Colon (tissue), 2 donors: ENCODE results near the gene SYNGR3.
"Not testable (repeated sequence)": the region's sequence is repeated elsewhere in the genome, so short reads cannot be mapped to it uniquely, and the experiment has no call there.

Source experiments
- FAIRE-seq: peaks from 2 replicates; lab custom pipeline; 2012; peaks lifted over from hg19 to GRCh38; lab: Jason Lieb, UNC
- donor health status: control.
- donor health status: control.

The SYNGR3 gene, protein sequence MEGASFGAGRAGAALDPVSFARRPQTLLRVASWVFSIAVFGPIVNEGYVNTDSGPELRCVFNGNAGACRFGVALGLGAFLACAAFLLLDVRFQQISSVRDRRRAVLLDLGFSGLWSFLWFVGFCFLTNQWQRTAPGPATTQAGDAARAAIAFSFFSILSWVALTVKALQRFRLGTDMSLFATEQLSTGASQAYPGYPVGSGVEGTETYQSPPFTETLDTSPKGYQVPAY

DNA sequence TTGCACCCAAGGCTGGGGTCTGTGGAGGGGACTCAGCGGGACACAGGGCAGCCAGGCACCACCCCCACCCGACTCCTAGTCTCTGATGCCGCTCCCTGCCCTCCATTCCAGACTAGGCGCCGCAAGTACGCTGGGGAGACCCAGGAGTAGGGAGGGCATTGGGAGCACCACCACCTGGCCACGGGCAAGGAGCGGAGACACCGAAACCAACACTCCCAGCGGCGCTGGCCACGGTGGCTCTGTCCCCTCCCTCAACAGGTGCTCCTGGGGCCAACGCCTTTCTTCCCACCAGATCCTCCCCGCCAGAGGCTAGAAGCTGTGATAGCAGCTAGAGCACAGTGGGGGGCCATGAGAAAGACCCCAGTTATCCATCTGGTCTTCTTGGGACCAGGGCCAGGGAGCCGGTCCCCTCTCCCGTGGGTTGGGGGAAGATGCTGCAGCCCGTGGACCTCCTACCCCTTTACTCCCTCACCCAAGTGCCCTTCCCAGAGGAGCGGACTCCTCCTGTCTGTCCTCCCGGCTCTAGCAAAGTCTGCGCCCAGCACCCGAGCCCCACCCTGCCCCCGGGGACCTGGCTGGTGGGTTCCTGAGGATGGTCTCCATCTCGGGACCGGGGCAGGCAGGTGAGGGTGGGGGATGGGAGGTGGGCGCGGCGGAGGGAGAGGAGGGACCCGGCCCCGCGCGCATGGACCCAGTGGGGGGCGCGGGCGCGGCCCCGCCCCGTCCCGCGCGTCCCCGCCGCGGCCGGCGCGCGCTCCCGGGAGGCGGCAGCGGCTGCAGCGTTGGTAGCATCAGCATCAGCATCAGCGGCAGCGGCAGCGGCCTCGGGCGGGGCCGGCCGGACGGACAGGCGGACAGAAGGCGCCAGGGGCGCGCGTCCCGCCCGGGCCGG is at the start of gene SYNGR3:
SYNGR3 (plus strand) TSS at position 762 of the 892 bp plus-strand sequence. CDS start 133 bp downstream, outside the sequence.
- FAIRE-seq = no peak

- no peak for FAIRE-seq
Measured at GRCh38 chr16:1940273-1941161, 49.3 kb upstream of the SYNGR3 start.

DNA sequence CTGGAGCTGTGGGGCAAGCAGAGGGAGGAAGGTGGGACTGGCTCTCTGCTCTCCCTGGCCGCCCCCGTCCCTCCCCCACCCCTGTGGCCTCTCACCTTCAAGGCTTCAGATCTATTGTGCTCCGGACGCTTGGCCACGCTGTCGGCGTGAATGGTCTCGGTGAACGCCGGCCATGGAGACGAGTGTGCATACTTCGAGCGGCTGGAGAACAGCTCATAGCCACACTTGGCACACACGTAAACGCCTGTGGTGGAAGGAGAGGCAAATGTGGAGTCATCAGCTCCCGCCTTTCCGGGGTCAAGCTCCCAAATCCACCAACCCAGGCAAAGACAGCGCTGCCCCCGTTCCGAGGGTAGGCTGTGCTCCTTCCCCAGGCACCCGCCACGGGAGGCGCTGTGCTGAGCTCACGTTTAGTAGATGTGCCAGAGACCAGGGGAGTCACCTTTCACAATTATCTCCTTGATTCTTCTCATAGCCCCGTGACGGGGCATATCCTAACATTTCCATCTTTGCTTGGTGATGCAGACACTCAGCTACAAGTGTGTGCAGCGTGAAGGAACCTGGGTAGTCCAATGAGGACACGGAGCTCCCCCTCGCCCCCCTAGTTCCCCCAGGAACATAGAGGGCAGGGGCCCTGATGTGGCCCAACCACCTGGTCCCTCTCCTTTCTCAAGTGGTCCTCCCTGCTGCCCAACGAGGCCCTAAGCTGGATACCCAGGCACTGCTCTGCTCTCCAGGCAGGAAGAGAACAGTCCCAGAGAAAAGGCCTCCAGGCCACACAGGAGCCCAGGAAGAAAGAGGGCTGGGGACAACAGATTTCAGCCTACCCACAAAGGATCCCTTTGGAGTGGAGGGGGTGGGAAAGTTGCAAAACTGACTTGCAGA is 48.4 kb upstream of the SYNGR3 start:
- FAIRE-seq = no peak

DNA sequence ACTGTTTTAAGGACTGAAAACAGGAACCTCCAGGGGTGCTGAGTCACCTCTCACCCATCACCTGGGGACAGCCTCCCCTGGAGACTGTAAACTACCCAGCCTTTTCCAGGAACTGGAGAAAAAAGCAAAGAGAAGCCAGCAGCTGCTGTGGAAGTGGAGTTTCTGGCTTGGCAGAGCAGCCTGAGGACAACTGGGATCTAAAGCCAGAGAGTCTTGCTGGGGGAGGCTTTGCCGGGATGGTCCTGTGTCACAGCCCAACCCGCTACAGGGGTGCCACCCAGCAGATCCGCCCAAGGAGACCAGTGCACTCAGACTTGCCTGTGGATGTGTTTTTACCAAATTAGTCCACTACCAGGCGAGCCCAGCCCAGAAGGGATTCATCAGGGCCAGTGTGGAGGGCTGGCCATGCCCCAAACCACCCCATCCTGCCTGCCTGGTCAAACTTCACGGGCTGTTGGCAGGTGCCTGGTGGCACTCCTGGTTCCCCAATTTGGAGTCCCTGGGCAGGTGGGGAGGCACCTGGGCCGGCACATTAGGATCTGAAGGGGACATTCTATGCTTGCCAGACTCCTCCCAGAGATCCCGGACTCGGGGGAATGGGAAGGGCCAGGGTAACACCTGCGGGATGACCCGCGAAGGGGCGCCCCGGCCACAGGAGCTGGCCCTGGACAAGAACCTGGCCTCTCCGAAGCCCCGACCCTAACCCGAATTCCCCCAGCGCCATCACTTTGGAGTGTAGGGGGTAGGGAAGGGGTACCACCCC is 47.5 kb upstream of the SYNGR3 start:
- no peak for FAIRE-seq

DNA sequence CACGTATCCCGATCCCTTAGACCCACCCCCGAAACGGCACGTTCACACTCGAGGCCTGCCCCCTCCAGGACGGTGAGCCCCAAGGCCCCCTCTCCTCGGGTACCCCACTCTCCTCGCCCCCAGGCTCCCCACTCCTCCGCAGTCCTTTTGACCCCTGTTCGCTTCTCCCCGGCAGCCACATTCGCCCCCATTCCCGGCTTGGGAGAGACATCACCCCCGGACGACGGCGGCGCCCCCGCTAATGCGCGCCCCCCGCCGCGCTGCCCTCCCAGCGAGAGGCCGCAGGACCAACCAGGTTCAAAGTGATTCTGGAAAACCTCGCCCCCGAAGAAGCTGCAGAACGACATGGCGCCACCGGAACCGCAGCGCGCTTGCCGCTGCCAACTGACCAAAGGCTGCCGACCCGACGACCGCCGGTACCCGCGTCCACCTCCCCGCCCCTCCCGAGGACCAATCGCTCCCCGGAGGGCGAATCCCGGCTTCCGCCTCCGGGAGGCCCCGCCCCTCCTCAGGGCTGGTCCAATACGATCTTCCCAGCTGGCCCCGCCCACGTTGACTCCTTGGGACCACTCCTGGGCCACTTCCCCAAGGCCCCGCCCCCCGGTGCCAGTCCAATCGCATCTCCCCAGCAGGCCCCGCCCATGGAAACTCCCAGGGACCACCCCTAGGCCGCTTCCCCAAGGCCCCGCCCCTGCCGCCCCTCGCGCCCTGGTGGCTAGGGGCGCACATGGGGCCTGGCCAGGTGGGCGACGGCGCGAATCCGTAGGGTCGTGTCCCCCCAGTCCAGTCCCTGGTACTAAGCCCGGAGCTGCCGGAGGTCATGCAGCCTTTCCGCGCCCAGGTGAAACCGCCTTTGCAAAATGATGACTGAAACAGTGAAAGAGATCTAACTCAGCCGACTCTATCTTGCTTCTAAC is 46.7 kb upstream of the SYNGR3 start, which contains the start of gene MSRB1:
MSRB1 (minus strand) TSS at position 390 of the 917 bp plus-strand sequence; CDS start at position 347, 43 bp downstream.
- FAIRE-seq = peak; percentile 45

GRCh38 chr16:1944612-1945199 is 45.1 kb upstream of the SYNGR3 start:
- no peak for FAIRE-seq

DNA sequence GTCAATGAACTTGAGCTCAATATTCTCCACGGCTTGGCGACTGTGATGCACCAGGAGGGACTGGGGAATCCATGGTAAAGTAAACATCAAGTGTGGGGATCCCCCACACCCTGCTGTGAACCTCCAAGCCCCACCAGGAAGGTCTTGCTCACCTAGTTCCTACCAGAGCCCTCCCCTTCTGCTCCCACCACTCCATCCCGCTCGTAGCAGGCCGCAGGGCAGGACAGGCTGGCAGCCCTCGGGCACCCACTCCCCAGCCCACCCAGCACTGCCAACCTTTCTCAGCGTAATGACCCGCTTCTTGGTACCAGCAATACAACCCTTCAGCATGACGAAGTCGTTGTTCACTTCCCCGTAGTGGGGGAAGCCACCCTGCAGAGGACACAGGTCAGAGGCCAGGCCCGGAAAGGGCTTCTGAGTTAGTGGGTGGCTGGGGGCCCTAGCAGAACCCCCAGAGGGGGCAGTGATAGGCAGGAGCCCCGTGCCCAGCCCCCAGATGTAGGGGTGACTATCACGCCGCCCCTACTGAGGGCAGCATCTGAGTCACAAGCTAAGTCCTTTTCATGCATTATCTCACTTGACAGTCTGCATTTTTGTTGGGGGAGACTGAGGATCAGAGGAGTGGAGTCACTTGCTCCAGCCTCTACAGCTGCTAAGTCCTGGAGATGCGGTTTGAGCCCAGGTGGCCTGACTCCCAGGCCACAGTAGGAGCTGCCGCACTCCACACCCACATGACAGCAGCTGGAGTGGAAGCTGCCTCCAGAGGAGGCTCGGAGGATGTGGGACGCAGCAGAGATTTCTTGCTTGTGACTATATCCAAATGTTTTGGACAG is 44.0 kb upstream of the SYNGR3 start:
- no peak for FAIRE-seq

DNA sequence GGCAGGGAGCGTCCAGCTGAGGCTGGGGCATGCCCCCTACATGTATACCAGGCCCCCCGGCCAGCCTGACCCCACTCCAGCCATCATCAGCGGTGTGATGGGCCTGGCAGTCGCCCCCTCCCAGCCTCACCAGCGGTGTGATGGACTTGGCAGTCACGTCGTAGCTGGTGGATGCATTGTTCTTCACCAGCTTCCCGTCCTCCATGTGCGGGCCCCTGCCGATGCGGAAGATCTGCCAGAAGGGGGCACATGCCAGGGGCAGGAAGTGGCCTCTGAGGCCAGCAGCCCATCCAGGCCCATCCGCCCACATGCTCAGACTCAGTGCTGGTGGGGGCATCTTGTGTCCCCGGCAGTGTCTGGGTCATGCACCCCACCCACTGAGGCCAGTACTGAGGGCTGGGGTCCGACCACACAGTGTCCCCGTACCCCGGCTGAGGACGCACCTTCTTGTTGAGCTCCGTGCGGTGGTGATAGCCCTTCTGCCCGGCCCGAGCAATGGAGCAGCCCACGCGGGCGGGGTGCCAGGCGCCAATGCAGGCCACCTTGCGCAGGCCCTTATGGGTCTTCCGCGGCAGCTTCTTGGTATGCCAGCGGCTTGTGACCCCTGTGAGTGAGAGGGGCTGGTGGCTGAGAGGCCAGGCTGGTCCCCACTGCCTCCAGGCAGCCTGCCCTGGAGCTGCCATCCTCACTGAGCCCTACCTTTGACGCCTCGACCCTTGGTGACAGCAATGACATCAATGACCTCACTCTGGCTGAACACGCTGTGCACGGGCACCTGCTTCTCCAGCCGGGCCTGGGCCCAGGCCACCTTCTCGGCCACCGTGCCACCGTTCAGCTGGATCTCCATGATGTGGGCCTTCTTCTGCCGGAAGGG is 43.0 kb upstream of the SYNGR3 start:
- FAIRE-seq = no peak

DNA sequence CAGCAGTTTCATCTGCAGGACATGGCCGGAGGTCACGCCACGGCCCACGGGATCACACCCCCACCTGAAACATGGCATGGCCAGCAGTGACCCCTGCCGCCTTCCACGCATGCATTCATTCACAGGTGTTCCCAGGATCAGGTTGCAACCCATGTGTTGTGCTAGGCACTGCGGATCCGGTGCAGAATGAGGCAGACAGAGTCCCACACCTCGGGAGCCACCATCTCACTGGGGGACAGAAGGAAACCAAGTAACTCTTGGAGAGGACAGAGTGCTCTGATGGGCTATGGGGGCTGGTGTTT is 42.5 kb upstream of the SYNGR3 start:
- FAIRE-seq = no peak

GRCh38 chr16:1949507-1949906 is 40.3 kb upstream of the SYNGR3 start:
- FAIRE-seq = no peak

GRCh38 chr16:1950047-1950446 is 39.7 kb upstream of the SYNGR3 start:
- no peak for FAIRE-seq

DNA sequence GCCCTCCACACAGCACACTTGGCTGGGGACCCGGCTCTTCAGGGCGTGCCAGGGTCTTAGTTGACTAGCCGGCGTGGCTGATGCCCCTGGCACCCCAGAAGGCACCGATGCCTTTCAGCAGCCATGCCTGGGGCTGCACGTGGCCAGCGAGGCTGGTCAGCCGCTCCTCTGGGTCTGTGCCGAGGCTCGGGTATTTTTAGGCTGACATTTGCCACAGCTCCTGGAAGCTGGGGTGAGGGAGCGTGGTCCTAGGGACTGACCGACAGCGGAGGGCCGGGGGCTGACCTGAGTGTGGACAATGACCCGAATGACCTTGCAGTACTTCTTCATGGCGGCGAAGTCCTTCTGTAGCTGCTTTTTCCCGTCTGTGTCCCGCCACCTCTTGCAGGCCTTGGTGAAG is 39.2 kb upstream of the SYNGR3 start:
- FAIRE-seq = no peak

DNA sequence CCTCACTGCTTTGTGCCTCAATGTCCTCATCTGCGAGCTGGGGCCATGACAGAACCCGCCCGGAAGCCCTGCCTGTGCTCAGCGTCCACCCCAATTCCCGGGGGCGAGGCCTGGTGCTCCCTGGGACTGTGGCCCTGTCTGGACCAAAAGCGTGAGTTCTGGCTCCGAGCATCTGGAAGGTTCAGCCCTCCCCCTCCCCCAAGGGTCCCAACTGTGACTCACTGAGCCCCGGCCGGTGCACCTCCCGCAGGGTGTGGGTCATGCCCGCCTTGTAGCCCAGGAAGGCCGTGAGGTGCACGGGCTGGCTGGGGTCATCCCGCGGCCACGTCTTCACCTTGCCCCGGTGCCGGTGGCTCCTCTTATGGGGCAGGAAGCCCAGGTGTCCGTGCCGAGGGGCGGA is 36.0 kb upstream of the SYNGR3 start:
- FAIRE-seq = no peak

GRCh38 chr16:1957434-1958142 is 32.2 kb upstream of the SYNGR3 start:
- FAIRE-seq = not testable (repeated sequence)

DNA sequence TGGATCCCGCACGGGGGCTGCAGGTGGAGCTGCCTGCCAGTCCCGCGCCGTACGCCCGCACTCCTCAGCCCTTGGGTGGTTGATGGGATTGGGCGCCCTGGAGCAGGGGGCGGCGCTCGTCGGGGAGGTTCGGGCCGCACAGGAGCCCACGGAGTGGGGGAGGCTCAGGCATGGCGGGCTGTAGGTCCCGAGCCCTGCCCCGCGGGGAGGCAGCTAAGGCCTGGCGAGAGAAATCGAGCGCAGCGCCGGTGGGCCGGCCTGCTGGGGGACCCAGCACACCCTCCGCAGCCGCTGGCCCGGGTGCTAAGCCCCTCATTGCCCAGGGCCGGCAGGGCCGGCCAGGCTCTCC is 31.7 kb upstream of the SYNGR3 start:
- not testable (repeated sequence) for FAIRE-seq

DNA sequence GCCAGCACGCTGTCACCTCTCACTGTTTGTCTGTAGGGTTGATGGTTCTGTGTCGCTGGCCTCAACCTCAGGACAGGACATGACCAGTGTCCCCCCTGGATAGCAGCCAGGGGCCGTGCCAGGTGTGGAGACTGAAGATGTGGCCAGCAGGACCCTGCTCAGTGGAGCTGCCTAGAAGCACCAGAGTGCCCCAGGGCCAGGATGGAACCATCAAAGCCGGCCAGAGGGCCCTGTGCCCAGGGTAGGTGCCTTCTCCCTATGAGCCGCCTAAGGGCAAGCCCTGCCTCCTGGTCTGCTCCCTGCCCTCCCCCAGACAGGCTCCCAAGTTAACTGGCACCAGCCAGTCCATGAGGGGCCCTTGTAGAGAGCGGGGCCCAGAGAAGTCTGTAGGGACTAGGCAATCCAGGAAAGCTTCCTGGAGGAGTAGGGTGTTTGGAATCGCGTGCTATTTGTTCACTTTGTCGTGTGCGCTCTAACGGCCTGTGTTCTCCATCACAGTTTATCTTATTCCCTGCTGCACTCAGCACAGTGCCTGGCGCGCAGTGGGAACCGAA is 31.0 kb upstream of the SYNGR3 start:
- no peak for FAIRE-seq
